NCI-H524 treated with DMSO at 0.1 percent for 48 hours (cell line): Measurements from ENCODE around the gene AACS.

Source experiments
- DNase-seq: peaks from one replicate; lab custom pipeline; 2025; lab: John Stamatoyannopoulos, UW

Gene AACS

DNA sequence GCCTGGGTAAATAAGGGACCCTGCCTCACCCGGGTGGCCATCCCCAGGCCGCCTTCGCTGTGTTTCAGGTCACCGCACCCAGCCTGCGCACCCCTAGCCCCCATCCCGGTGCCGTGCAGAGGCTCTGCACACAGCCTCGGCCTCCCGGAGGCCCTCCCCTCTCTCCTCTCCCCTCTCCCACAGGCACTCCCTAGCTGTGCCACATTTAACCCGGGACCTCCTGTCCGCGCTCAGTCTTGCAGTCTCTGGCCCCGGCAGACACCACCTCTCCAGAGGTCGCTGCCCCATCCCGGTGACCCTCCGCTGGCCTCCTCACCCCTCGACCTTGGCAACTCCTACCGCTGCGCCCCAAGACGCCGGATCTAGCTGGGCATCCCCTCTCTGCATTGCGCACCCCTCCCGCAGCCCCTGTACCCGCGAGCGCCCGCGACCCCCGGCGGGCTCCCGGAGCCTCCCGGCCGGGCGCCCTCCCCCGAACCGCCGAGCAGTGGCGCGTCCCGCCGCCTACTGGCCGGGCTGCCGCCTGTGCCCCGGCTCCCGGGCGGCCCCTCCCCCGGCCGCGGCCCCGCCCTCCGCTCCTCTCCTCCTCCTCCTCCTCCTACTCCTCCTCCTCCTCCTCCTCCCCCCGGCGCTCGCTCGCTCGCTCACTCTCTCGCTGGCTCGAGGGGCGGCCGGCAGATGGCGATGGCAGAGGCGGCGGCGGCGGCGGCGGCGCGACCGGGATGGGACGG is 120.7 kb downstream of the AACS start, which contains the start of gene TMEM132B:
TSS of gene TMEM132B (plus strand) at position 647 of the 731 bp plus-strand sequence.
- no peak for DNase-seq

DNA sequence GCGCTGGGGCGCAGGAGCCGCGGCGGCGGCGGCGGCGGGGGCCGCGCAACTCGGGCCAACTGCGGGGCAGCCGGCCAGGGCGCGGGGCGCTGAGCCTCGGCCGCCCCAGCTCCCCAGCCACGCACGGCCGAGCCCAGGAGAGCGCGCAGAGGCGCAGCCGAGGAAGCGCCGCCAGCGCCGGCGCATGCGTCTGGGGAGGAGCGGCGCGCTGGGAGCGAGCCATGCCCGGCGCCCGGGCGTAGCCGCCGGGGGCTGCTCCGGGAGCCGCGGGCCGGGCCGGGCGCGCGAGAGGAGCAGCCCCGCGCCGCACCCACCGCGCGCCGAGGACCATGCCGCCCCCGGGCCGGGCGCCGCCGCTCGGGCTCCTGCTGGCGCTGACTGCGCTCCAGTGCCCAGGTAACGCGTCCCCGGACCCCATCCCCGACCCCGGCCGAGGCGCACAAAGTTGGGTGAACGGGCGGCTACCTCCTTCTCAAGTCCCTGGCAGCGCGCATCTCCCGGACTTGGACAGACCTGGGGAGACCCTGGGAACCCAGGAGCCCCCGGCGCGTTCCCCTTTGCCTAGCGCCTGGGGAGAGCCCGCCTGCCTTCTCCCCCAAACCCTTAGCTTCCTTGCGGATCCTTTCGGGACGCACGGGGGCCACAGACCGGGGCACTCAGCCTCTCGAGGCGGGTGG is 121.4 kb downstream of the AACS start:
- DNase-seq, result no peak

DNA sequence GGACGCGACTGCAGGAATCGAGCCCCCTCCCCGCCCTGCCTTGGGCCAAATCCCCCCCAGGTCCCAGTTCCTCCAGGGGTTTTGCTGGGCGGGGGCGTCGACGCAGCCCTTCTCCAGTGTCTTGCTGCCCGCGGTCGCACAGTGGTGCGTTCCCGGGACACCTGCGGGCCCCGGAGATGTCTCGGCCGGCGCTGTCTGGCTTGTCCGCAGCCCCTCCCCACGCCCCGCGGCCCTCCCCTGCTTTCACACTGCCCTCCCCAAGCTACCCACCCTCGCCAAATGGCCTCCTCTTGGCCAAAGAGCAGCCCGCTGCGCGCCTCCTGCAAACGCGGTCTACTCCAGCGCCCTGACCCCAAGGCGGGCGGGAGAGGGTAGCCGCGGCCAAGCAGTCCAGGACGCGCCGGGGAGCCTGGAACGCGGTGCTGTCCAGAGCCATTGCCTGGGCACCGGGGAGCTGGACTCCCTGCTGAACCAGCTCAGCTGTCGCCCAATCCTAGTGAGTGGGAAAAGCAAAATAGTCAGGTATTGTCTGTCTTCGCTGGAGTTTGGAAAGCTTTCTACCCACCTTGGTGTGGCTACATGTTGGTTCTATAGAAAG is 122.0 kb downstream of the AACS start:
- no peak for DNase-seq

DNA sequence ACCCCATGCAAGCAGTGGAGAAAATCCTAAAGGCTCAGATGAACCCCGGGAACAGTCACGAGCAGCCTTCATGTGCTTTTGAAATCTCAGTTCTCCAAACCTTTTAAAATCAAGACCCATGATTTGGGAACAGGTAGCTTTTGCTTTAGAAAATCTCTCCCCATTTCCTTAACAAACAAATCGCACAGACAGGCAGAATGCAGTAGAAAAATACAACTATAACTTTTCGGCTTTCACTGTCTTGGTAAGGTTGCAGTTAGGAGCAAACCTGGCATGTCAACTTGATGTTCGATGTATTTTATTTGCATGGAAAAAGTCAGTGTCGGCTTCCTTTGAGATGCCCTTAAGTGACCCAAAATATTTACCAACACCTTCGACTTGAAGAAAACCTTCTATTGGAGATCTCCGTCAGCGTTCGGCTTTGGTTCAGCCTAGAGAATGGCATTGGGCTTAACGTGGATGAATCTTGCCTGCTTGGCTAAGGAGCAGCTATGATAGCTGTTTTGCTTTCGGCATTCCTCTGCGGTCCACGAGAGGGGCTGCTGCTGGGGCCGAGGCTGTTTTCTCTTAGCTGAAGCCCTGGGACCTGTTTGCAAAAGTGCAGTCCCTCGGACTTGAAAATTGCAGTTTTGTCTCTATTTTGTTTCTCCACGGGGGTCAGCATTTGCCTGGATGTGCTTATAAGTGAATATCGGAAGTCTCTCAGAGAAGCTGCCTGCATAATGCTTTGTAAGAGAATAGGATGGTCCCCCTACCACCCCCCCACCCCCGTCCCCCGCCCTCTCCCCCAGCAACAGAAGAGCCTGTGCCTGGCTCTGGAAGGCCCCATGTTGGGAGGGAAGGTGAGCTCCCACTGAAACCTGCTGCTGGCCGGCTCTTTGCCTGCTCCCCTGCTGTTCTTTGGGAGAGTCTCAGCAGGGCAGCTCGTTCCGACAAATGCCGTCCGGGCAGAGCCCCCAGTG is 122.8 kb downstream of the AACS start:
- DNase-seq, result no peak

DNA sequence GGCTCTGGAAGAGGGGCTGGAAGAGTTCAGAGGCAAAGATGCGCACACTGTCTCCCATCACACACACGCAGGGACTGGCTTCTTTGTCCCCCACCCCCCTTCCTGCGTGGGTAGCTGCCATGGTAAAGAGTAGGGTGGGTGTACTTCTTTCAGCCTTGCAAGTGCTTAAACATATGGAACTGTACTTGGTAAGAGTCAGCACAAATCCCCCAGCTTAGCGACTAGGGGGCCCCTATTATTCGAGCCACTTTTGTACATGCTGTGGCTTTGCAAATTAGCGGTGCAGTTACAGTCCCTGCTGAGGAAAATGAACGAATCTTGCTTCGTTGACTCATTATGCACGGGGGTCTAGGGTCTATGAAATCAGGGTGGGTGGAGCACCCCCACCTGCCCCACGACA is 123.8 kb downstream of the AACS start:
- no peak for DNase-seq

DNA sequence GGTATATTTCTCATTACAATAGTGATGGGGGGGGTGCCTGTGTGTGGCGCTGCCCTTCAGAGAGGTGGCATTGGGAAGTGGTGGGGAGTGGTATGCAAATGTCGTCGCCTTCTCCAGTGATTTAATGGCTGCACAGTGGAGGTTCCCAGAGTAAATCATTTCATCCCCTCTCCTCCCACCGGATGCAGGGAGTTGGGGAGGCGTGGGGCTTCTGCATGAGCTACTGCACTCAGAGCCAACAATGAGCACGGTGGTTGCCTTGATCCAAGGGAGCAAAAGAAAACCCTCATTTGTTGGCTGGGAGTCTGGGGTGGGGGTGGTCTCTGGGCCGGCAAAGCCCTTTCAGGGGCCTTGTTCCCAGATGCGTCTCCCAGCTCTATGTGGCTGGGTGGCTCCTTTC is 124.3 kb downstream of the AACS start:
- no peak for DNase-seq

DNA sequence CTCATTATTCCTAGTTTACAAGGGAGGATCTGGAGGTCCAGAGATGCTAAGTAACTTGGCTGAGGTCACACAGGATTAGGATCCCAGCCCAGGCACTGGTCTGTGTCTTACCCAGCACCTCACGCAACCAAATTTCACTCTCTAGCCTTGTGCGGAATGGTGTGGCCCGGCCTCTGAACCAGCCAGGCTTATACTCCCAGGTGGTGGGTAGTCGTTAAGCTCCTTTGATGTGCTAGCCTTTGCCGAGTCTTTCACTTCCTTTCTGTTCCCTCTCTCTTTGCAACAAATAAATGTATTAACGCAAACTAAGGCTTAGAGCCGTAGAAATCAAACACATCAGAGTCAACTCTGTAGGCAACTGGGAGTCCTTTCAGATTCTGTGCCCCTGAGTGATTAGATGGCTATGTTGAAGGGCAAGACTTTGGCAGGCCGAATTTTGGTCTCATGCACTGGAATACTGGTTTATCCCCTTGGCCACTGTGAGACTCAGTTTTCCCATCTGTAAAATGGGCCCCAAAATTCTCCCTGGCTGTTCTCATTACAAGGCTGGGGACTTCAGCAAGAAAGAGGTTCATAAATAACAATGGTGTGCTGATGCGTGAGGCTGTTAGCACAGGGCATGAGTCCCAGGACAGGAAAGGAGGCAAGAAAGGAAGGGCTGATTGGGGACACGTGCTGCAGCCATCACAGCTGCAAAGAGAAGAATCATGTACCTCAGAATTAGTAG is 126.3 kb downstream of the AACS start:
- DNase-seq, result no peak

DNA sequence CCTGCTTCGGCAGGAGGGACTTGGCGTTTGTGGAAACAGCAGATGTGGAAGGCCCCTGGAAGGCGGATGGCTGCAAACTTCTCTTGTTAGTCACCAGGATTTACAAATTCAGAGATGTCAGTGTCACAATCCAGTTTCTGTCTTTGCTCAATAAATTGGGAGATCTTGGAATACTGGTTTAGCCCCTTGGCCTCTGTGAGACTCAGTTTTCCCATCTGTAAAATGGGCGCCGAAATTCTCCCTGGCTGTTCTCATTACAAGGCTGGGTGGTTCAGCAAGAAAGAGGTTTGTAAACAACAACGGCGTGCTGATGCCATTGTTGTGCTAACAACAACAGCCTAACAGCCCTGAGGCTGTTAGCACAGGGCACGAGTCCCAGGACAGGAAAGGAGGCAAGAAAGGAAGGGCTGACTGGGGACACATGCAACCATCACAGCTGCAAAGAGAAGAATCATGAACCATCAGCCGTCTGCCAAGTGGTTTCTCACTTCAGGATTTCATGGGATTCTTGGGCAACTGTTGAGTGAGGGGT is 127.5 kb downstream of the AACS start:
- no peak for DNase-seq
